Tibial artery (tissue), 4 donors: ENCODE results near the gene MED13.
A peak's percentile ranks its signal among the peaks of the same experiment; 100 is the strongest.
"Not testable (repeated sequence)": the region's sequence is repeated elsewhere in the genome, so short reads cannot be mapped to it uniquely, and the experiment has no call there.

Source experiments
- DNase-seq, 2 donors: peaks; one replicate each; pipeline ENCODE4 v3.0.0-alpha.2; 2019
- H3K27ac ChIP-seq, 2 donors: fragments of 200-600 bp; sonication (generic) in 1 of 2; 1 replicate in 1 of 2; 2 replicates in 1 of 2; pipeline ENCODE4 v1.5.1; 2018 to 2019; ENCODE audit warnings: mild to moderate bottlenecking in 1 of 2
- H3K27me3 ChIP-seq, 2 donors: fragments of 200-600 bp; sonication (generic) in 1 of 2; one replicate each; pipeline versions ENCODE4 v1.5.1 to v1.6.0; 2016 to 2019
- H3K36me3 ChIP-seq, 3 donors: fragments of 200-600 bp; sonication (generic) in 2 of 3; one replicate each; pipeline ENCODE4 v1.5.1; 2016 to 2019; ENCODE audit warnings: mild to moderate bottlenecking in 2 of 3
- H3K4me1 ChIP-seq, 4 donors: fragments of 200-600 bp; sonication (generic) in 2 of 4; 1 replicate in 3 of 4; 2 replicates in 1 of 4; pipeline ENCODE4 v1.5.1; 2016 to 2019
- H3K4me3 ChIP-seq, 2 donors: fragments of 200-600 bp; sonication (generic) in 1 of 2; 1 replicate in 1 of 2; 2 replicates in 1 of 2; pipeline ENCODE4 v1.5.1; 2018 to 2019; ENCODE audit warnings: mild to moderate bottlenecking in 2 of 2
- H3K9me3 ChIP-seq, 3 donors: fragments of 200-600 bp; sonication (generic) in 1 of 3; one replicate each; pipeline ENCODE4 v1.5.1; 2016 to 2019
- intact Hi-C: fragments of 100-400 bp; cut with DNase I; formaldehyde crosslinking; loops from one replicate; pipeline ENCODE4 v1.15.0; 2023; ENCODE audit warnings: low total_unique reads
- TF ChIP-seq, protein P1 (sequence below), 2 experiments: fragments of 200-600 bp in 1 of 2; fragments of 450-650 bp in 1 of 2; IDR thresholded peaks; one replicate each; pipeline ENCODE4 v1.5.1; 2017 to 2019; ENCODE audit warnings: antibody characterized with exemption in 2 of 2, mild to moderate bottlenecking in 1 of 2, moderate library complexity in 1 of 2

The MED13 gene

GRCh38 chr17:61942085-61942484 lies 123.0 kb downstream of the MED13 start:
- no peak overlapping the region for H3K27ac ChIP-seq
- H3K36me3 ChIP-seq = peaks cover 25 to 37% (median 29%) of the 10 kb centered on the region in 3 donors
- TF ChIP-seq, protein P1, sequence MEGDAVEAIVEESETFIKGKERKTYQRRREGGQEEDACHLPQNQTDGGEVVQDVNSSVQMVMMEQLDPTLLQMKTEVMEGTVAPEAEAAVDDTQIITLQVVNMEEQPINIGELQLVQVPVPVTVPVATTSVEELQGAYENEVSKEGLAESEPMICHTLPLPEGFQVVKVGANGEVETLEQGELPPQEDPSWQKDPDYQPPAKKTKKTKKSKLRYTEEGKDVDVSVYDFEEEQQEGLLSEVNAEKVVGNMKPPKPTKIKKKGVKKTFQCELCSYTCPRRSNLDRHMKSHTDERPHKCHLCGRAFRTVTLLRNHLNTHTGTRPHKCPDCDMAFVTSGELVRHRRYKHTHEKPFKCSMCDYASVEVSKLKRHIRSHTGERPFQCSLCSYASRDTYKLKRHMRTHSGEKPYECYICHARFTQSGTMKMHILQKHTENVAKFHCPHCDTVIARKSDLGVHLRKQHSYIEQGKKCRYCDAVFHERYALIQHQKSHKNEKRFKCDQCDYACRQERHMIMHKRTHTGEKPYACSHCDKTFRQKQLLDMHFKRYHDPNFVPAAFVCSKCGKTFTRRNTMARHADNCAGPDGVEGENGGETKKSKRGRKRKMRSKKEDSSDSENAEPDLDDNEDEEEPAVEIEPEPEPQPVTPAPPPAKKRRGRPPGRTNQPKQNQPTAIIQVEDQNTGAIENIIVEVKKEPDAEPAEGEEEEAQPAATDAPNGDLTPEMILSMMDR (IDR thresholded peaks at IDR 0.05) = no peak
- H3K4me3 ChIP-seq = no peak overlapping the region
- no peaks in the 10 kb centered on the region for H3K9me3 ChIP-seq
- no peaks in the 10 kb centered on the region for H3K4me1 ChIP-seq
- no peak for DNase-seq
- H3K27me3 ChIP-seq = no peaks in the 10 kb centered on the region
- intact Hi-C loops = no loop called here

DNA sequence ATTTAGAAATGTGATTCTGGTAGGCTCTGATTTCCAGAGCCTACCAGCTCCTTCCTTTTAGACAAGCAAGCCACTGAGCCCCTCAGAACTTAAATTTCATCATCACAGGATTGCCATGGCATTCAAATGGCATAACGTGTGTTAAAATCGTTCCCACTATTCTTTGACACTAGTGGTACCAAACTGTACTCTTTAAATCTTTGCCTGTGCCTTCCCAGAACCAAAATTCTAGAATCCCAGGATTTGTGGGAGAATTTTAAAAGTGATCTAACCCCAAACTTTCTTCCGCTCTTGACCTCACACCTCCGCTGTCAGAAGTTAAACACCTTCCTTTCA lies 137.0 kb downstream of the MED13 start:
- intact Hi-C loops = loop anchor here (5.0 kb wide), 1 partner anchor 139 kb away; the partner anchor contains the start of gene MED13
- Histone ChIP-seq H3K36me3 (peaks cover 0 to 8% (median 0%) of the 10 kb centered on the region in 3 donors), H3K9me3 (no peaks in the 10 kb centered on the region), H3K27ac (peak overlapping the region; percentile 79 to 87), H3K4me3 (peak overlapping the region; percentile 67), H3K27me3 (no peaks in the 10 kb centered on the region), H3K4me1 (peaks cover 0 to 22% (median 10%) of the 10 kb centered on the region in 4 donors)
- no peak for DNase-seq
- TF ChIP-seq, protein P1 (IDR thresholded peaks at IDR 0.05) = no peak

GRCh38 chr17:61927208-61928100 lies 137.6 kb downstream of the MED13 start, which contains the start of gene INTS2:
Gene INTS2, minus strand, starts transcription at chr17:61927982. Its CDS starts 1,338 bp downstream, at chr17:61926644.
- intact Hi-C loops = loop anchor here (5.0 kb wide), 1 partner anchor 140 kb away; the partner anchor contains the start of gene MED13
- H3K27me3 ChIP-seq = no peaks in the 10 kb centered on the region
- H3K9me3 ChIP-seq = no peaks in the 10 kb centered on the region
- peak; percentile 96 to 98 for DNase-seq
- peaks cover 0 to 22% (median 10%) of the 10 kb centered on the region in 4 donors for H3K4me1 ChIP-seq
- H3K27ac ChIP-seq = peak within 1 kb of the TSS; percentile 79 to 87
- TF ChIP-seq, protein P1 (IDR thresholded peaks at IDR 0.05) = peak in 1 of 2 experiments; percentile 6
- H3K4me3 ChIP-seq = peak within 1 kb of the TSS; percentile 67
- H3K36me3 ChIP-seq = peaks cover 0 to 8% (median 0%) of the 10 kb centered on the region in 3 donors

DNA sequence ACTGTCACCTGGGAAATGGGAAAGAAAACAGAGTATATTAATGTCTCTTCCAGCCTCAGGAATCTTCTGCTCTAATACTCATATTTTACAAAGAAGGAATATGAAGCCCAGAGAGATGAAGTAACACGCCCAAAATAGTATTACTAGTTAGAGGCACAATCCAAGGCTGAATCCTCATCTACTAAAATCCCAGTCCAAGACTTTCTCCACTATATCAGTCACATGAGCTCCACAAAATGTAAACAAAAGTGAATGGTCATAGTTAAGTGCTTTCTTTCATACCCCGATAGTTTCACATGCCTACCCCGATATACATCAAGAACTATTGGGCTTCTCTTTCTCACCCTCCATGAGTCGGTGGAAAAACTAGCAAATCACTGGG lies 138.3 kb downstream of the MED13 start:
- H3K27ac ChIP-seq = peak overlapping the region; percentile 79 to 87
- intact Hi-C loops = loop anchor here (5.0 kb wide), 1 partner anchor 140 kb away; the partner anchor contains the start of gene MED13

GRCh38 chr17:61915162-61915561 lies 149.9 kb downstream of the MED13 start:
- H3K4me3 ChIP-seq, H3K4me1 ChIP-seq, intact Hi-C loops, H3K27ac ChIP-seq, H3K27me3 ChIP-seq, DNase-seq, H3K9me3 ChIP-seq: not testable (repeated sequence)
- peaks cover 27 to 50% (median 43%) of the 10 kb centered on the region in 3 donors for H3K36me3 ChIP-seq

More for the DNA sequence above, 138.3 kb downstream of the MED13 start:
- Histone ChIP-seq H3K4me1 (peaks cover 0 to 22% (median 10%) of the 10 kb centered on the region in 4 donors), H3K4me3 (peak overlapping the region; percentile 67), H3K9me3 (no peaks in the 10 kb centered on the region), H3K27me3 (no peaks in the 10 kb centered on the region), H3K36me3 (peaks cover 0 to 8% (median 0%) of the 10 kb centered on the region in 3 donors)
- TF ChIP-seq, protein P1 (IDR thresholded peaks at IDR 0.05) = no peak
- DNase-seq = no peak
